GM12891 (cell line): Measurements from ENCODE around the gene BCL2L13.

Experiments used
- PAX5 ChIP-seq: IDR thresholded peaks from 2 replicates; pipeline ENCODE4 v1.6.1; 2011; ENCODE audit warnings: low read length, moderate library complexity, mild to moderate bottlenecking; ENCODE audit not compliant: insufficient read depth, severe bottlenecking
- POLR2A ChIP-seq: IDR thresholded peaks from 2 replicates; pipeline ENCODE4 v1.6.1; 2011; ENCODE audit warnings: low read depth, low read length, control low read depth
- POLR2AphosphoS5 ChIP-seq: IDR thresholded peaks from 2 replicates; pipeline ENCODE4 v1.6.1; 2011; ENCODE audit warnings: low read depth, low read length, control low read depth
- SPI1 ChIP-seq: IDR thresholded peaks from 2 replicates; pipeline ENCODE4 v1.6.1; 2011; ENCODE audit warnings: low read depth, low read length, control low read depth
- TAF1 ChIP-seq: IDR thresholded peaks from 2 replicates; pipeline ENCODE4 v1.6.1; 2011; ENCODE audit warnings: low read depth, low read length, control low read depth

- TF ChIP-seq TAF1 (no peak), POLR2A (no peak), POLR2AphosphoS5 (no peak), SPI1 (no peak), PAX5 (no peak)
Measured at GRCh38 chr22:17633998-17634323, 4.6 kb upstream of the BCL2L13 start.
